HepG2 (cell line): ENCODE data around the gene TSNAXIP1. TPM values are rescaled to one million over a fixed set of nuclear protein-coding genes. Genes with fewer than 3 reads are reported as not detected.

ENCODE experiments used
- EED ChIP-seq: sonication (generic); formaldehyde crosslinking; IDR thresholded peaks from 2 replicates; pipeline ENCODE4 v1.5.0; 2020; ENCODE audit warnings: mild to moderate bottlenecking, missing genetic modification reagents
- GABPA ChIP-seq, 2 experiments: IDR thresholded peaks; 2 replicates each; pipeline ENCODE4 v1.6.1; 2011 to 2016; ENCODE audit warnings: low read depth in 2 of 2, low read length in 1 of 2, missing biosample characterization in 1 of 2, missing genetic modification characterization in 1 of 2
- HMGA1 ChIP-seq: sonication (generic); formaldehyde crosslinking; conservative IDR thresholded peaks from 2 replicates; pipeline ENCODE4 v1.4.0; 2020; ENCODE audit warnings: missing genetic modification reagents
- JUNB ChIP-seq: sonication (generic); formaldehyde crosslinking; IDR thresholded peaks from 2 replicates; pipeline ENCODE4 v1.8.0; 2022; ENCODE audit warnings: missing genetic modification reagents, mild to moderate bottlenecking, borderline replicate concordance
- PAWR ChIP-seq: sonication (generic); formaldehyde crosslinking; IDR thresholded peaks from 2 replicates; pipeline ENCODE4 v1.4.0; 2020; ENCODE audit warnings: missing genetic modification reagents, mild to moderate bottlenecking, borderline replicate concordance
- RBM39 ChIP-seq: fragments of 200-400 bp; formaldehyde crosslinking; IDR thresholded peaks from one replicate; pipeline ENCODE4 v1.6.1; 2018; ENCODE audit warnings: antibody characterized with exemption, mild to moderate bottlenecking, low read depth, low read length; ENCODE audit not compliant: poor library complexity, severe bottlenecking
- SMC3 ChIP-seq: IDR thresholded peaks from 2 replicates; pipeline ENCODE4 v1.6.1; 2011; ENCODE audit warnings: low read length, improper control_type of control experiment
- TAF1 ChIP-seq: sonication (generic); formaldehyde crosslinking; IDR thresholded peaks from 2 replicates; pipeline ENCODE4 v1.4.0; 2020; ENCODE audit warnings: missing genetic modification reagents
- TBL1XR1 ChIP-seq: fragments of 150-350 bp; IDR thresholded peaks from 2 replicates; pipeline ENCODE4 v1.6.1; 2014; ENCODE audit warnings: borderline replicate concordance, low read length; ENCODE audit not compliant: partially characterized antibody
- TRIM22 ChIP-seq: fragments of 450-650 bp; IDR thresholded peaks from 2 replicates; pipeline ENCODE4 v1.6.1; 2017
- XRCC5 ChIP-seq: fragments of 200-400 bp; formaldehyde crosslinking; optimal IDR thresholded peaks from 2 replicates; pipeline ENCODE3; 2017; ENCODE audit warnings: mild to moderate bottlenecking, low read length
- ZBTB40 ChIP-seq, 2 experiments: fragments of 450-650 bp in 1 of 2; sonication (generic) in 1 of 2; formaldehyde crosslinking in 1 of 2; IDR thresholded peaks; 2 replicates each; pipeline versions ENCODE4 v1.6.1 to v1.8.0; 2016 to 2022; ENCODE audit warnings: antibody characterized with exemption in 1 of 2, mild to moderate bottlenecking in 1 of 2, missing genetic modification reagents in 1 of 2
- ZNF121 ChIP-seq: sonication (generic); formaldehyde crosslinking; IDR thresholded peaks from 2 replicates; pipeline ENCODE4 v1.5.0; 2020; ENCODE audit warnings: mild to moderate bottlenecking, missing genetic modification reagents
- ZNF260 ChIP-seq: sonication (generic); formaldehyde crosslinking; IDR thresholded peaks from 2 replicates; pipeline ENCODE4 v1.4.0; 2020; ENCODE audit warnings: missing genetic modification reagents, low read depth, mild to moderate bottlenecking, borderline replicate concordance
- ZNF33B ChIP-seq: sonication (generic); formaldehyde crosslinking; IDR thresholded peaks from 2 replicates; pipeline ENCODE4 v1.5.1; 2020; ENCODE audit warnings: mild to moderate bottlenecking, missing genetic modification reagents
- ZNF598 ChIP-seq: sonication (generic); formaldehyde crosslinking; IDR thresholded peaks from 2 replicates; pipeline ENCODE4 v1.5.1; 2020; ENCODE audit warnings: mild to moderate bottlenecking, missing genetic modification reagents, borderline replicate concordance
- ZNF775 ChIP-seq: sonication (generic); formaldehyde crosslinking; IDR thresholded peaks from 2 replicates; pipeline ENCODE4 v1.4.0; 2020; ENCODE audit warnings: missing genetic modification reagents, mild to moderate bottlenecking, moderate library complexity, borderline replicate concordance
- ZNF891 ChIP-seq: sonication (generic); formaldehyde crosslinking; IDR thresholded peaks from 2 replicates; pipeline ENCODE4 v1.5.0; 2020; ENCODE audit warnings: mild to moderate bottlenecking, missing genetic modification reagents
- polyA plus RNA-seq, 8 experiments: library from polyadenylated mRNA; depleted of rRNA in 3 of 8; stranded (reverse) in 7 of 8; unstranded in 1 of 8; fragments of >200 nt; fragmentation: Illumina TruSeq in 4 of 8; extraction: Trizol in 4 of 8; gene quantifications; 2 replicates each; pipeline versions ENCODE4 v1.2.1 to v1.2.3, GENCODE V29; 2011 to 2016; ENCODE audit warnings: low read depth in 4 of 8, missing spikeins in 1 of 8, mixed read lengths in 1 of 8; ENCODE audit not compliant: insufficient read depth in 1 of 8
- total RNA-seq, 5 experiments: library from RNA; depleted of rRNA; stranded (reverse); fragments of >200 nt; fragmentation: Illumina TruSeq; extraction: Trizol; gene quantifications; 2 replicates each; pipeline ENCODE4 v1.2.3, GENCODE V29; 2016; ENCODE audit warnings: low read depth in 1 of 5

The TSNAXIP1 gene
- total and polyA plus RNA-seq, 2 of the 13 experiments (the other 11 are each of a cell fraction or from before 2014, with no cell fraction given), result 0.37 to 0.86 TPM

- TF ChIP-seq ZNF33B (CRISPR knock-in tag) (peak; percentile 87; the same call in 1 of the 2 replicates), EED (no peak; the same call in 1 of the 2 replicates), HMGA1 (CRISPR knock-in tag) (no peak), PAWR (no peak), ZNF121 (no peak), ZNF891 (CRISPR knock-in tag) (no peak; the same call in 1 of the 2 replicates), TRIM22 (no peak), SMC3 (no peak), ZNF775 (CRISPR knock-in tag) (no peak), JUNB (CRISPR knock-in tag) (0 out of 2 replicates have a peak, but pooled peaks have one; percentile 39), GABPA (IDR thresholded peaks at IDR 0.05; ENCODE audit: low read depth, low read length) (no peak), GABPA (CRISPR knock-in tag; IDR thresholded peaks at IDR 0.05; ENCODE audit: low read depth) (peak; percentile 15; the same call in 1 of the 2 replicates), TAF1 (CRISPR knock-in tag) (peak; percentile 59; the same call in 1 of the 2 replicates), RBM39 (peak; percentile 91), ZNF598 (CRISPR knock-in tag) (peak; percentile 41; the same call in 1 of the 2 replicates), TBL1XR1 (no peak), ZBTB40 (IDR thresholded peaks at IDR 0.05) (no peak), ZBTB40 (CRISPR knock-in tag; IDR thresholded peaks at IDR 0.05) (peak; percentile 44; the same call in 1 of the 2 replicates), ZNF260 (CRISPR knock-in tag) (no peak; the same call in 1 of the 2 replicates), XRCC5 (peak; percentile 81)
Observed at GRCh38 chr16:67842509-67843342, 36.0 kb downstream of the TSNAXIP1 start (continued).
